Tibial nerve (tissue), 4 donors: Measurements from ENCODE around the gene PPP1R7. TPM values are rescaled to one million over a fixed set of nuclear protein-coding genes. Genes with fewer than 3 reads are reported as not detected.

Experiments used
- DNase-seq, 2 donors: peaks; one replicate each; pipeline ENCODE4 v3.0.0-alpha.2; 2019; ENCODE audit warnings: low spot score in 2 of 2
- H3K27ac ChIP-seq, 4 donors: fragments of 200-600 bp; sonication (generic) in 3 of 4; one replicate each; pipeline ENCODE4 v1.5.1; 2017 to 2019; ENCODE audit warnings: mild to moderate bottlenecking in 1 of 4
- H3K27me3 ChIP-seq, 2 donors: fragments of 200-600 bp; sonication (generic) in 1 of 2; one replicate each; pipeline versions ENCODE4 v1.5.1 to v1.6.0; 2017 to 2019
- H3K36me3 ChIP-seq, 3 donors: fragments of 200-600 bp; sonication (generic); one replicate each; pipeline ENCODE4 v1.5.1; 2018 to 2019
- H3K4me1 ChIP-seq, 4 donors: fragments of 200-600 bp; sonication (generic) in 3 of 4; one replicate each; pipeline ENCODE4 v1.5.1; 2017 to 2019
- H3K4me3 ChIP-seq, 4 donors: fragments of 200-600 bp; sonication (generic) in 3 of 4; one replicate each; pipeline ENCODE4 v1.5.1; 2017 to 2019; ENCODE audit warnings: mild to moderate bottlenecking in 1 of 4, moderate library complexity in 1 of 4
- H3K9me3 ChIP-seq, 4 donors: fragments of 200-600 bp; sonication (generic) in 3 of 4; one replicate each; pipeline ENCODE4 v1.5.1; 2017 to 2019
- CTCF ChIP-seq, 5 experiments: fragments of 200-600 bp in 3 of 5; fragments of 450-650 bp in 2 of 5; sonication (generic) in 3 of 5; IDR thresholded peaks; one replicate each; pipeline ENCODE4 v1.5.1; 2016 to 2019; ENCODE audit warnings: antibody characterized with exemption in 5 of 5, mild to moderate bottlenecking in 3 of 5, moderate library complexity in 2 of 5
- EP300 ChIP-seq, 2 donors: sonication (generic); formaldehyde crosslinking; IDR thresholded peaks; one replicate each; pipeline ENCODE4 v1.6.1; 2017; ENCODE audit warnings: antibody characterized with exemption in 2 of 2, mild to moderate bottlenecking in 1 of 2
- POLR2A ChIP-seq, 2 donors: fragments of 450-650 bp; IDR thresholded peaks; one replicate each; pipeline ENCODE4 v1.6.1; 2017; ENCODE audit warnings: antibody characterized with exemption in 2 of 2, mild to moderate bottlenecking in 2 of 2, moderate library complexity in 2 of 2
- WGBS, 2 donors: methylation state at CpG; one replicate each; pipeline ENCODE4 v1.1.5; 2018; 5-methylcytosine and 5-hydroxymethylcytosine counted together
- total RNA-seq, 4 donors: library from RNA; depleted of rRNA; stranded (reverse); fragments of >200 nt; gene quantifications; one replicate each; pipeline ENCODE4 v1.1.0, GENCODE V29; 2016

PPP1R7 gene
- total RNA-seq, 4 donors from 2014 or later: 29.5 to 53.8 (median 38.1) TPM

- TF ChIP-seq EP300 (IDR thresholded peaks at IDR 0.05) (no peak), CTCF (IDR thresholded peaks at IDR 0.05) (no peak), POLR2A (IDR thresholded peaks at IDR 0.05) (no peak)
- Histone ChIP-seq H3K4me3 (no peak overlapping the region), H3K27me3 (no peaks in the 10 kb centered on the region), H3K27ac (no peak overlapping the region), H3K9me3 (no peaks in the 10 kb centered on the region), H3K4me1 (no peaks in the 10 kb centered on the region), H3K36me3 (peaks cover 0 to 33% (median 1%) of the 10 kb centered on the region in 3 donors)
- no peak for DNase-seq
- 90 to 95% methylated on average over 14 of the region's 14 CpGs for WGBS, 2 donors
Measured at GRCh38 chr2:241132538-241133435, 17.5 kb upstream of the PPP1R7 start.

- Histone ChIP-seq H3K4me3 (no peak overlapping the region), H3K4me1 (no peaks in the 10 kb centered on the region), H3K36me3 (peaks cover 0 to 35% (median 4%) of the 10 kb centered on the region in 3 donors), H3K27me3 (no peaks in the 10 kb centered on the region), H3K9me3 (no peaks in the 10 kb centered on the region), H3K27ac (no peak overlapping the region)
- WGBS, 2 donors: 96 to 97% methylated on average over 9 to 10 of the region's 10 CpGs
- no peak for DNase-seq
- TF ChIP-seq EP300 (IDR thresholded peaks at IDR 0.05) (no peak), CTCF (IDR thresholded peaks at IDR 0.05) (no peak), POLR2A (IDR thresholded peaks at IDR 0.05) (no peak)
Measured at GRCh38 chr2:241133436-241133820, 16.8 kb upstream of the PPP1R7 start.

GRCh38 chr2:241134711-241135110, 15.6 kb upstream of the PPP1R7 start:
- H3K9me3 ChIP-seq: no peaks in the 10 kb centered on the region
- TF ChIP-seq CTCF (IDR thresholded peaks at IDR 0.05) (no peak), POLR2A (IDR thresholded peaks at IDR 0.05) (no peak), EP300 (IDR thresholded peaks at IDR 0.05) (no peak)
- no peaks in the 10 kb centered on the region for H3K4me1 ChIP-seq
- H3K27ac ChIP-seq: no peak overlapping the region
- H3K4me3 ChIP-seq: no peak overlapping the region
- peaks cover 0 to 41% (median 4%) of the 10 kb centered on the region in 3 donors for H3K36me3 ChIP-seq
- no peaks in the 10 kb centered on the region for H3K27me3 ChIP-seq
- 93 to 96% methylated on average over 4 to 7 of the region's 7 CpGs for WGBS, 2 donors
- DNase-seq: no peak

- no peak for DNase-seq
- no peaks in the 10 kb centered on the region for H3K4me1 ChIP-seq
- peaks cover 0 to 47% (median 4%) of the 10 kb centered on the region in 3 donors for H3K36me3 ChIP-seq
- H3K27ac ChIP-seq: no peak overlapping the region
- no peaks in the 10 kb centered on the region for H3K27me3 ChIP-seq
- H3K9me3 ChIP-seq: no peaks in the 10 kb centered on the region
- WGBS, 2 donors: 58 to 73% methylated on average over 8 to 9 of the region's 9 CpGs
- no peak overlapping the region for H3K4me3 ChIP-seq
- TF ChIP-seq CTCF (IDR thresholded peaks at IDR 0.05): no peak
- TF ChIP-seq EP300 (IDR thresholded peaks at IDR 0.05): no peak
- TF ChIP-seq POLR2A (IDR thresholded peaks at IDR 0.05): no peak
Measured at GRCh38 chr2:241135737-241136136, 14.5 kb upstream of the PPP1R7 start.

- Histone ChIP-seq H3K9me3 (no peaks in the 10 kb centered on the region), H3K4me3 (no peak overlapping the region), H3K27me3 (no peaks in the 10 kb centered on the region), H3K27ac (no peak overlapping the region), H3K4me1 (no peaks in the 10 kb centered on the region), H3K36me3 (peaks cover 0 to 52% (median 4%) of the 10 kb centered on the region in 3 donors)
- no peak for DNase-seq
- TF ChIP-seq EP300 (IDR thresholded peaks at IDR 0.05) (no peak), POLR2A (IDR thresholded peaks at IDR 0.05) (no peak), CTCF (IDR thresholded peaks at IDR 0.05) (no peak)
- 91 to 95% methylated on average over 5 to 8 of the region's 8 CpGs for WGBS, 2 donors
Measured at GRCh38 chr2:241136191-241136590, 14.1 kb upstream of the PPP1R7 start.
